Activated CD8-positive, alpha-beta memory T cell treated with anti-CD3 and anti-CD28 coated beads for 1 hour (primary cell): ENCODE data around the gene CFAP99.

Source experiments
- DNase-seq, 2 donors: peaks; one replicate each; pipeline ENCODE4 v3.0.0-alpha.2; 2020; ENCODE audit warnings: low read depth in 1 of 2; ENCODE audit errors: extremely low read depth in 1 of 2

Gene CFAP99

DNA sequence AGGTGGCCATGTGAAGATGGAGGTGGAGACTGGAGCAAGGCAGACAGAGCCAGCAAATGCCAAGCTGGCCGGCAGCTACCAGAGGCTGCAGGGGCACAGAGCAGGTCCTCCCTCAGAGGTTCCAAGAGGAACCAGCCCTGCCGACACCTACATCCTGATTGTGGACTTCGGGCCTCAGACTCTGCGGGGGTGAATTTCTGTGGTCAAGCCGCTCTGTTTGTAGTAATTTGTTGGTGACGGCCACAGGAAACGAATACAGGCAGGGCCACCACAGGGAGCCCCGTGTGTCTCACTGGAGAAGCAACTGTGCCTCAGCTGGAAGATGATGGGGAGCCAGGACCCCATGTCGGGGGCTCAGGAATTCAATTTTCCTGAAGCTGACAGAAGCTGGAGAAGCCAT lies 28.6 kb upstream of the CFAP99 start:
- no peak for DNase-seq

DNA sequence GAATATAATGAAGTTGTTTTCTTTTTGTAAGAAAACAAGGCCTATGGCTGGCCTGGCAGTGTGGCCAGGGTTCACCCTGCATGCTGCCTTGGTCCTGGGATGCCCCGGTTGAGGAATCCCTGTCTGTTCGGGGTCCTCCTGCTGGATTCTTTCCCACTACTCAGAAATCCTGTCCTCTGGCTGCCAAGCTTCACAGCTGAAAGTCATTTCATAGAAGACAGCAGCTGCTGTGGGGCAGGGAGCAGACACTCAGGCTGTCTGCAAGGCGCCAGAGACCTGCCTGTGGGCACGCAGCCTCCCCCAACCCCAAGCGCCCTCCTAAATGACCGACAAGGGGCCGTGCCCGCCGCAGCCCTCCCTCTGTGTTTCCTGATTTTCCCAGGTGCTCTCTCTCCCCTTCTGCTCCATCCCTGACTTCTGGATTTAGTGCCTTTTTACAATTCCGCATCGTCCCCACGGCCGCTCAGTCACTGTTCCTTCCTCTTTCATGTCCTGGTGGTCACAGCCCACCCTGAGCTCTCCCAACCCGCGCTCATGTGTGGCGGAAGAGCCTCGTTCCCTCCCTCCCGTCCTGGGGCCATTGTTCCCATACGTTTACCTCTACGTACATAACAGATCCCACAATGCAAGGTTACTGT lies 27.9 kb upstream of the CFAP99 start:
- DNase-seq = no peak

DNA sequence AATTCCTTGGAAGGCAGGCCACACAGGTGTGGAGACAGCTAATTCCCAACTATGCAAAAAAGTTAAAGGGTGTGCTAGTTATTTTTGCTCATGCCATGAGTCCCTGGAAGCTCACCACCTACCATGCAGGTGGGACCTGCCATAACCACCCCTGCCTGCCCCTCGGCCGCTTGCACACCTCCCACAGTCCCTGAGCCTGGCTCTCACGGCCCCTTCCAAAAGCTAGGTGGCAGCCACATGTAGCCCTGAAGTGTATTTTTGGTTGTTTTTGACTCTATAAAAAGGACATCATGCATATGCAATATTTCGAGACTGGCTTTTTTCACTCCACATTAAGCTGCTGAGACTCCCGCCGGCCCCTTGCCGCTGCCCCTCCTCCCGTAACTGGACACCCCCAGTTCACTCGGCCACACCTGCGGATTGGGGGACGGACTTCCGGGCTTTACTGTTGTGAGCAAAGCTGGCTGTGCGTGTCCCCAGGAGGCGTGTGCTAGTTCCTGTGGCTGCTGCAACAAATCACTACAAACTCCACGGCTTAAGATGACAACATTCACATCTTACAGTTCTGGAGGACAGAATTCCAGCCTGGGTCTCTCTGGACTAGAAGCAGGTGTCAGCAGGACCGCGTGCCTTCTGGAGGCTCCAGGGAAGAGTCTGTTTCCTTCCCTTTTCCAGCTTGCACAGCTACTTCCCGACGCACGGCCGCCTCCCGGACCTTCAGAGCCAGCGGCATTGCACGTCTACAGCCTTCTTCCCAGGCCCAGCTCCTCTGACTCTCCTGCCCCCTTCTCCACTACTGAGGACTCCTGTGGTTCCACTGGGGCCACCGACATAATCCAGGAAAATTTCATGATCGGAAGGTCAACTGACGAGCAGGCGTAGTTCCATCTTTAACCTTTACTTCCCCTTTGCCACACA lies 25.1 kb upstream of the CFAP99 start:
- DNase-seq = no peak

DNA sequence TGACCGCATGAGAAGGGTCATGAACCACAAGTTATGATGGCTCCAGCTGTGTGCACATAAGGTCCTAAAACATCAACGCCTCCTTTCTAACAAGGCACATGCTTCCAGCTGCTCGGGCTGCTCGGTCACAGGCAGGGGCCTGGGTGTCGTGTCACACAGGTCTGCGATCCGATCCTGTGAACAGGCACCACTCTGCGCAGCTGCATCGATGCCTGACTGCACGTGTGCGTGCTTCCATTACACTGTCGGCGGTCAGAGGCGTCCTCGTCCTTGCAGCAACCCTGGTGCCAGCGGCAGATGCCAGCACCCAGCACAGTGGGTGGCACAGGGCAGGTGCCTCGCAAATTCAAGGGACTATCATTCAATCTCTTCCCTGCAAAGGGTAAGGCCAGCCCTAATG lies 24.2 kb upstream of the CFAP99 start:
- DNase-seq = no peak

DNA sequence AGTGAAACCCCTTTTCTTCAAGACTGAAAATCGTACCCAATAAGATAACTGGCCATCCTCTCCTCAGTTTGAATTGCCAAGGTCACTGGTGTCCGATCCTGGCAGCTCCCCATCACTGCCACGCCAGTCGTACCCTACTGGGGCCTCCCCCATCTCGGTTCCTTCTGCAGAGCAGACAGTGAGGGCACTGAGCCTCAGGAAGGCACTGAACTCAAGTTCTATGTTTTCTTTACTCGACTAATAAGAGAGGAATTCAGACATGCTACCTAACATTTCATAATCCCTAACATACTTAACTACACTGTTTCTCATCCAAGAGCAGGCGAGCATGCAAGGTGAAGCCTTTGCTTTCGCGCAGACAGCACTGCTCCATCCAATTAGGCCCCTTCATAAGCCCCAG lies 23.7 kb upstream of the CFAP99 start:
- no peak for DNase-seq

DNA sequence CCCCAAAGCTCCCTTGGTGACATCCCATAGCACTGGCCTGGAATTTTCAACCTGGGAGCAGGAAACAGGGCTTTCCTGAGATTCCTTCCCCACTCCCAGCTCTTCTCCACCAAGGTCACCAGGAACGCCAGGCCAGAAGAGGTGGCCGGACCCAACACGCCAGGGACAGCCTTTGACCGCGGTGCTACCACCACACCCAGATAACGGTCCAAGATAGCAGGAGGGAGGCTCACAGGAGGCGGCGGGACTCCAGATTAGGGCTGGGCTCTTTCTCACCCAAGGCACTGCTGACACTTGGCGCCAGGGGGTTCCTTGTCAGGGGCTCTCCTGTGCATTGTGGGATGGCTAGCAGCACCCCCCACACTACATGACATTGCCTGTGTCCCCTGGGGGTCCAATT lies 23.2 kb upstream of the CFAP99 start:
- DNase-seq = no peak

DNA sequence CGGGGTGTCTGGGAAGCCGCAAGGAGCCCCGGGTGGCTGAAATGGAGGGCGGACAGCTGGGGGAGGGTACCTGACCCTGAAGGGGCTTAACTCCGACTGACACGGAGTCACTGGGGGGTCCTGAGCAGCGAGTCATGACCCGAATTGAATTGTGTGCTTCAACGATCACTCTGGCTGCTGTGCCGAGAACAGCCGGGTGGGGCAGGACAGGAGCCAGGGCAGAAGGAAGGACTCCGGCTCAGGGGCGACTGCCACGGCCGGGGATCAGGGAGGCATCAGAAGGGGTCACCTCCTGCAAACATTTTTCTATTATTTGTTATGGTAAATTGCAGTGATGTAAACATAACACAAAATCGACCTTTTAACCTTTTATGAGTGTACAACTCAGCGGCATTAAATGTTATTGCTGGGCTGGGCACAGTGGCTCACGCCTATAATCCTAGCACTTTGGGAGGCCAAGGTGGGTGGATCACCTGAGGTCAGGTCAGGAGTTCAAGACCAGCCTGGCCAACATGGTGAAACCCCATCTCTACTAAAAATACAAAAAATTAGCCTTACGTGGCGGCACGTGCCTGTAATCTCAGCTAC lies 21.9 kb upstream of the CFAP99 start:
- DNase-seq = no peak

DNA sequence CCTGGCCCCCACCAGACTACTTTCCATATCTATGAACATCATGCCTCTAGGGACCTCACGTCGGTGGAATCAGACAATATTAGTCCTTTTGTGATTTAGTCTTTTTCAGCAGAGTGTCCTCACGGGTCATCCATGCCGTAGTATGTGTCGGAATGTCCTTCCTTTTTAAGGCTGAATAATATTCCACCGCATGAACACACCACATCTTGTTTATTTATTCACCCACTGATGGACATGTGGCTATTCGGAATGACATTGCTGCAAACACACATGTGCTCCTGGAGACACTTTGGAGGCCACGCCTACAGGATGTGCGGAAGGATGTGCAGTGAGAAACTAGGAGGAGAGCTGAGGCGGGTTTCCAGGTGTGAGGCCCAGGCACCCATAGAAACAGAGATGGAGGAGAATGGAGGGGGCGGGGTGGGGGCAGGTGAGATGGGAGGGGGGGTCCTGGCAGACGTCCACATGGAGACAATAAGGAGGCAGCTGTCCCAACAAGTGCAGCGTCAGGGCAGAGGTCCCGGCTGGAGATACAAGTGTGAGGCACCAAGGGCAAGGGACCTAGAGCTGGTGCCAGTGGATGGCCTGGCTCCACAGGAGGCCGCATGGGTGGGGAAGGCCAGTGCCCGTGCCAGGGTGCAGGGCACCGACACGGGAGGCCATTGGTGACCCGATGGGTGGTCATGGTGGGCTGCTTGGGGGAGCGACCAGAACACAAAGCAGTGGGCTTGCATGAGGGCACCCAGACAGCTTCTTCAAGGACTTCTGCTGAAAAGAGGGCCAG lies 21.0 kb upstream of the CFAP99 start:
- DNase-seq = no peak

DNA sequence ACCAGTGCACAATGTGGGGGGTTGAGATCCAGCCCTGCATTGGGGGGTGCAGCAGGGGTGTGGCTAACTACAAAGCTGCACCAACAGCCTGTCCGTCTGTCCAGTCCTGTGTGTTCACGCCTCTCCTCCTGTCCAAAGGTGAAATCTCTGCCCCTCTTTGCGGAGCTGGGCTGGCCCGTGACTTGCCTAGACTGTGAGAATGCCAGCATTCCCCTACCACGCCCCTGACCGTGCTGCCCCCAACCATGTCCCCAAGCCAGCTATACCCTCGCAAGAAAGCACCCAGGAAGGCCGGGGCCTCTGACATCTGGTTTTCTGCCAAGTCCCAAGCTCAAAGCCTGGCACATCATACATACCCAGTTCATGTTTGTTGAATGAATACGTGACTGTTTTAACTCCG lies 19.5 kb upstream of the CFAP99 start:
- DNase-seq = no peak

DNA sequence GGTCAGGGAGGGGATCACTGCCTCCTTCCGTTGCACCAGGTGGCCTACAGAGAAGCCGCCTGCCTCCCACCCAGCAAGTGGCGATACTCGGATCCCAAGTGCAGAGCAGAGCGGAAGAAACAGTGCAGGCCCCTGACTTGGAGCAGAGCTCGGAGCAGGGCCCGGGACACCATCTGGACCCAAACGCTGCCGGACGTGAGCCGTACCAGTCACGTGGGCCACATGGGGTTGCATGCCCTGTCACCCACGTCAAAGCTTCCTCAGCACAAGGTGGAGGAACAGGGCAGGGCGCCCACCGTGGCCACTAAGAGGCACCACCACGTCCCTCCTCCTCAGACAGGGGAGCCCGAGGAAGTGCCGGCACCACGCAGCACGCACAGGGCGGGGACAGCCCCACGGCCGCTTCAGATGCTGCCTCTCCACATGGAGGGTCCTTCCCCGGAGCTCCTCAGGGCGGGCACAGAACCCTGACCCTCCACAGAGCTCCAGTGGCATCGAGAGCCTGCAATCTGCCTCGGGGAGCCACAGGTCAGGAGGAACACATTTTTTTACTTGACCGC lies 19.0 kb upstream of the CFAP99 start:
- no peak for DNase-seq

DNA sequence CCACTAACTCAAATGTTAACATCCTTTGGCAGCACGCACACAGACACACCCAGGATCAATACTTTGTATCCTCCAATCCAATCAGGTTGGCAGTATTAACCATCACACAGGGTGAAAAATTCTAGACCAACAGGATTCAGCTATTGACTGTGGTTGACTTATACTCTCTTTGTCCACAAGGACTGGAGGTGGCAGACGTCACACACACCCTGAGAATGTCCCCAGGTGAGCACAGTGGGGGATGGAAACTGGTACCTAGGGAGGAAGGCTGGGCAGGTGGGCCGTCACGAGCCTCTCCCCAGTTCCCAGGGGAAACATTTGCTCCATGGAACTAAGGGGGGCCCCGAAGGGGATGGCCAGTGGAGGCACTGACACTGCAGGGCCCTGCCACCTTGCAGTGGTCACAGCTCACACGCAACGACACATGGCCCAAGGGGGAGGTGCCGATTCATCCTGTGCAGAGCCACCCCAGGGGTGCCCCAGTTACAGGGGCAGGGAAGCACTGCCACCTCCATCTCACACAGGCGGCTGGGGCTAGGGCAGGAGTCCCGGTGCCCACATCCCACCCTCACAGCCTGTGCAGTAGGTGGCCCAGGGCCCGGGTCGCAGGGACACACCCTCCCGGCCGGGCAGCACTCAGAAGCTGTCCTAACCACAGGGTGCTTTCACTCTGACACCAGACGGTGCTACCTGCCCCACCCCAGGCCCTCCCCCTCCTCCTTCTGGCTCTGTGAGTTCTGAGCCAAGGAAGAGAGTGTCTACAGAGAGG lies 17.7 kb upstream of the CFAP99 start:
- DNase-seq = no peak

DNA sequence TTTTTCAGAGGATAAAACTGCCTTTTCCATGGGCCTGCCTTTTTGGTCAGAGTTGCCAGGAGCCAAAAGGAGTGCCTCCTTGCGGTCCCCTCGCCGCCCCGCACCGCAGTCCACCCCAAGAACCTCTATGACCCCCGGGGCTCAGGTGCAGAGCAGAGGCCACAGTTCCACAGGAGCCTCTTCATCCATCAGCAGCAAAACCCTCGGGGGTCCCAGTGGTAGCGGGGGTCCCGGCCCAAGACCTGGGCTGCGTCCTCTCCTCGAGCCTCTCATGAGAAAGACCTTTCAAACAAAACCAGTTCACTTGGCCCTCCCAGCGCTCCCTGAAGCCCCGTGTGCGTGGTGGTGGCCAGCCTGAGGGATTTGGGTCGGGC lies 17.2 kb upstream of the CFAP99 start:
- DNase-seq = no peak

DNA sequence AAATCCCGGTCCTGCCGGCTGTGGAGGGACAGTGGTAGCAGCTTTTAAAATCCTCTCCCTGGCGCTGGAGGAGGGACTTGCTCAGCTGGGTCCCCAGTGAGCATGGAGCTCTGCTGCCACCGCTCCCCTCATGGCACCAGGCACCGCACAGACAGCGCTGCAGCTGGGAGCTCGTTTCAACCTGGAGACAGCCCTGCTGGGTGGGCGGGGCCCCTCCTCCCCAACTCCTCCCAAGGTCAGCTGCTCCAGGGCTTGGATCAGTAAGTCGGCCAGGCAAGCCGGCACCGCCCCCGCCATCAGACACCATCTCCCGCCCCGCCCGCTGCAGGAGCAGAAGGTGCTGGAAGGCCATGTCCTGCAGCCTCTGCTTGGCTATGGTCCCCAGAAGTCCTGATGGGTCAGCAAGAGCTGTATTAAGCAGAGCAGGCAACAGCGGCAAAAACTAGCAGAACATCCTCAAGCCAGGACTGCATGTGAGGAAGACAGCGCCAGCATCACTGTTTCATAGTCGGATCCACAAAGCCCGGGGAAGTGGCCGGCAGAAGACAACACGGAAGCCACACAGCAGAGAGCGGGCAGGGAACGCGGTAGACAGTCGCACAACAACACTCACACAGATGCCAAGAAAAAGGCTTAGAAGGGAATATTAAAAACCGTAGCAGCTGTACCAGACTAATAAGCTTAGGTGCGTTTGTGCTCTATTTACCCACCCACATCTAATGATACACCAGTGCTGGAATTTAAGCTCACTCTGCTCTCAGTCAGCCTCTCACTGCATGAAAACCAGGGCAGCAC lies 16.5 kb upstream of the CFAP99 start:
- no peak for DNase-seq

DNA sequence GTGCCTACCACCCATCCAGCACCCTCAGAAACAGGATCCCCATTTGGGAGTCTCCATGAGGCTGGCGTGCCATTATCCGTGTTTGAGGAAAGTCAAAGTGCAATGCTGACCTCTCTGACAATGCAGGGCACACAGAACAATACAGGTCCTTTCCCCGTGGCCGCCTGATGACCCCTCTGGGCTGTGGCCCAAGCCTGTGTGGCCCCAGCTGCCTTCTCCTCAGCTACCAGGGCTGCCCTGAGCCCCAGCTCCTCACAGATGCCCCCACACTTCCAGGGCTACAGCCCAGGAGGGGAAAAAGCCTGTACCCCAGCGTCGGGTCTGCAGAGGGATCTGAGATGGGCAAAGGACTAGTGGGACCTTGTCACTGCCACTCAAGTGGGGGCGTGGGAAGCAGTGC lies 15.8 kb upstream of the CFAP99 start:
- DNase-seq = no peak

DNA sequence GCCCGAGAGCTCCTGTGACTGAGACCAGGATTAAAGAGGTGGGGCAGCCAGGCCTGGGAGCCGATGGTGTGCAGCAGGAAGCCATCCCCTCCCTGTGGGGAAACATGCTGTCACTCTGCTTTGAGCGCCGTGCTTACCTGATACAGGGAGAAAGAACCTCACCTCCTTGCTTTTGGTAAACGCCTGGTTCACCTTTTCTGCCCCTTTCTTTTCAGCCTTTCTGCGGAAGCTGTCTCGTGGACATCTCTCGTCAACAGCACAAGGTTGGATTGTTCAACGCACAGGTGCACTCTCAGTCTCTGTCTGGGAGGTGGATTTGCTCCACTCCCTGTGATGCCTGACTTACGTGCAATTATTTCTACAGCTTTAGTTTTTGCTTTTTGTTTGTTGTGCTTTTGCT lies 12.3 kb upstream of the CFAP99 start:
- DNase-seq = no peak

DNA sequence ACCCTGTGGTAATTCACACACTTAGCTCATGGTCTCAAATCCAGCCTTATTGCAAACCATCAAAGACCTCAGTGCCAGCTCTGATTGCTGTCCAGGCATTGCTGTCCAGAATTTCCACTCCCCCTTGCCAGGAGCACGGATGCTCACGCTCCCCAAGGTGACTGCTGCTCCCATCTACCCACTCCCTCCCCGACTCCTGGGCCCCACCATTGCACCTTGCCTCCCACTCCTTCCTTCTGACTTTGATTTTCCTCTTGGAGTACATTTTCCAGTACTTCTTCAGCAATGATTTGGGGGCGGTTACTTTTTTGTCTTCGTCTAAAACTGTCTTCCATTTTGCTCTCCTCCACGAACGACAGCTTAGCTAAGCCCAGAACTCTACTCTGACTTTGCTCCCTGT lies 11.8 kb upstream of the CFAP99 start:
- DNase-seq = no peak

DNA sequence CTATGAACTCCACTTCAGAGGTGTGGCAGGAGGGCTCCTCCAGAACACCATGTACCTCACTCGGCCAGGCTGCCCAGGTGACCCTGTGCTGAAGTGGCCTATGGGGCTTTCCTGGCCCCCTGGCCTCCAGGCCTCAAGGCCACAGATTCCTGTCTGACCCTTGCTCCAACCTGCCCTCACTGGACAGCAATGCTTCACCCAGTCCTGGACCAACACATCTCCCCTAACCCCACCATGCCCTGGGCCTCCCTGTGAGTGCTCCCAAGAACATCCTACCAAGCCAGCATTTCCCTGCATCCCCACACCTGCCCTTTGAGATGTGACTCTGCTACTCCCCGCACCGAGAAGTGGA lies 10.8 kb upstream of the CFAP99 start:
- DNase-seq = no peak

DNA sequence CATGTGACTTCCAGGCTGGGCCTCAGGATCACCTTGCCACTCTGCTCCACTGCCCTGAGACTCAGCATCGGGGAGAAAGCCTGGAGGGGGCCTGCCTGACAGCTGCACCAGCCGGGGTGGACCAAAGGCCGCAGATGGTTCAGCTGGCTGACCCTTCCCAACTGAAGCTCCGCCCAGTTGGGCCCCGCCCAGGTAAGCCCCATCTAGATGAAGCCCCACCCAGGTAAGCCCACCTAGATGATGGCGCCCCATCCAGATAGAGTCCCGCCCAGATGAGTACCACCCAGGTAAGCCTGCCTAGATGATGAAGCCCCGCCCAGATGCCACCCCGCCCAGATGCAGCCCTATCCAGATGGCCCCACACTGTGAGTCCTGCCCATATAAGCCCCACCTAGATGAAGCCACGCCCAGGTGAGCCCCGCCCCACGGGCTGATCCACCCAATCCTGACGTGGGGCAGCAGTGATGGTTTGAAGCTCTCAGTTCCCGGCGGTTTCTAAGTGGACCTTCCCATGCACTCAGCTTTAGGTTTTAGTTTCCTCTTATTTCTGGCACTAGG lies 10.3 kb upstream of the CFAP99 start:
- DNase-seq = no peak

DNA sequence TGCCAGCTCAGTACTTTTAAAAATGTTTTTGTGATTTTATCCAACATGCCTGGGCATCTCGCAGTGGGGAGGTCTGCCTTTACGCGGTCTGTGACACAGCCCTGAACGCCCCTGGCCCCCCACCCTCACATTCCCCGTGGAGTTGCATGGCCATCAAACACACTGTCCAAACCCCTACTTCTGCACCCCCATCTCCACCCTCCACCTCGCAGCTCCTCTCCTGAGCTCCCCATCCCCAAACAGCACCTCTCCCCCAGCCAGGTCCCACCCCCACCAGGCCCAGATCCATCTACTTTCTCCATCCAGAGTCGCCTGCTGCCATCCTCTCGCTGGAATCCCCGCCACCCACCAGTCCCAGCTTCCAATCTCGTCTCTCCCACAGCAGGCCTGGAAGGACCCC lies 9.8 kb upstream of the CFAP99 start:
- no peak for DNase-seq
